KMS-11 (cell line): ENCODE data around the gene KMT2C.
"Not testable (repeated sequence)": the region's sequence is repeated elsewhere in the genome, so short reads cannot be mapped to it uniquely, and the experiment has no call there.

Source experiments
- H2AFZ ChIP-seq: fragments of 200-600 bp; sonication (generic); 2 replicates; pipeline ENCODE4 v1.6.1; 2016; ENCODE audit warnings: antibody characterized with exemption, mixed run types, low read depth
- H3K27ac ChIP-seq: fragments of 200-600 bp; sonication (generic); 2 replicates; pipeline ENCODE4 v1.6.1; 2016; ENCODE audit warnings: mild to moderate bottlenecking, mixed run types
- H3K27me3 ChIP-seq: fragments of 200-600 bp; sonication (generic); 2 replicates; pipeline ENCODE4 v1.6.1; 2017; ENCODE audit warnings: mild to moderate bottlenecking, low read depth, mixed run types, moderate library complexity; ENCODE audit not compliant: insufficient read depth
- H3K36me3 ChIP-seq: fragments of 200-600 bp; sonication (generic); 2 replicates; pipeline ENCODE4 v1.6.1; 2017; ENCODE audit warnings: mild to moderate bottlenecking, mixed run types; ENCODE audit not compliant: insufficient read depth
- H3K4me1 ChIP-seq: fragments of 200-600 bp; sonication (generic); 2 replicates; pipeline ENCODE4 v1.6.1; 2016; ENCODE audit warnings: mild to moderate bottlenecking, low read depth, mixed run types; ENCODE audit not compliant: poor library complexity, severe bottlenecking
- H3K4me2 ChIP-seq: fragments of 200-600 bp; sonication (generic); 2 replicates; pipeline ENCODE4 v1.7.0; 2016; ENCODE audit warnings: mild to moderate bottlenecking, mixed run types
- H3K4me3 ChIP-seq: fragments of 200-600 bp; sonication (generic); IDR thresholded peaks from 2 replicates; pipeline ENCODE4 v1.6.1; 2017; ENCODE audit warnings: low read depth, low read length, mixed read lengths; ENCODE audit not compliant: insufficient read depth
- H3K79me2 ChIP-seq: fragments of 200-600 bp; sonication (generic); 2 replicates; pipeline ENCODE4 v1.6.1; 2016; ENCODE audit warnings: low read depth, mixed run types; ENCODE audit not compliant: insufficient read depth
- H3K9ac ChIP-seq: fragments of 200-600 bp; sonication (generic); 2 replicates; pipeline ENCODE4 v1.6.1; 2016; ENCODE audit warnings: mild to moderate bottlenecking, mixed run types
- H4K20me1 ChIP-seq: fragments of 200-600 bp; sonication (generic); 2 replicates; pipeline ENCODE4 v1.6.1; 2016; ENCODE audit warnings: mild to moderate bottlenecking, mixed run types; ENCODE audit not compliant: insufficient read depth
- CTCF ChIP-seq: fragments of 200-600 bp; sonication (generic); conservative IDR thresholded peaks from 2 replicates; pipeline ENCODE4 v1.6.1; 2017; ENCODE audit warnings: low read depth, mild to moderate bottlenecking, antibody characterized with exemption, low read length, moderate library complexity, mixed read lengths

Gene KMT2C

GRCh38 chr7:152399344-152399743, 36.5 kb downstream of the KMT2C start:
- H3K27me3 ChIP-seq = no peaks in the 10 kb centered on the region
- no peak overlapping the region for H3K27ac ChIP-seq
- H4K20me1 ChIP-seq = peaks cover 35% of the 10 kb centered on the region
- no peaks in the 10 kb centered on the region for H3K4me1 ChIP-seq
- H3K79me2 ChIP-seq = peaks cover 97% of the 10 kb centered on the region
- H3K4me2 ChIP-seq = no peak overlapping the region
- H3K36me3 ChIP-seq = no peaks in the 10 kb centered on the region
- no peak overlapping the region for H2AFZ ChIP-seq
- no peak for TF ChIP-seq CTCF
- H3K4me3 ChIP-seq = no peak overlapping the region
- no peak overlapping the region for H3K9ac ChIP-seq

GRCh38 chr7:152395112-152395511, 40.7 kb downstream of the KMT2C start:
- Histone ChIP-seq H3K9ac (no peak overlapping the region), H3K4me1 (no peaks in the 10 kb centered on the region), H4K20me1 (peaks cover 53% of the 10 kb centered on the region), H3K4me2 (no peak overlapping the region), H3K79me2 (peaks cover 99% of the 10 kb centered on the region), H3K36me3 (no peaks in the 10 kb centered on the region), H3K27ac (no peak overlapping the region), H3K27me3 (no peaks in the 10 kb centered on the region), H3K4me3 (no peak overlapping the region), H2AFZ (no peak overlapping the region)
- no peak for TF ChIP-seq CTCF

- Histone ChIP-seq H4K20me1 (peaks cover 49% of the 10 kb centered on the region), H3K79me2 (peaks cover 99% of the 10 kb centered on the region)
- H3K4me3 ChIP-seq = not testable (repeated sequence)
These were observed 41.6 kb downstream of the KMT2C start for GRCh38 chr7:152394214-152394613.

DNA sequence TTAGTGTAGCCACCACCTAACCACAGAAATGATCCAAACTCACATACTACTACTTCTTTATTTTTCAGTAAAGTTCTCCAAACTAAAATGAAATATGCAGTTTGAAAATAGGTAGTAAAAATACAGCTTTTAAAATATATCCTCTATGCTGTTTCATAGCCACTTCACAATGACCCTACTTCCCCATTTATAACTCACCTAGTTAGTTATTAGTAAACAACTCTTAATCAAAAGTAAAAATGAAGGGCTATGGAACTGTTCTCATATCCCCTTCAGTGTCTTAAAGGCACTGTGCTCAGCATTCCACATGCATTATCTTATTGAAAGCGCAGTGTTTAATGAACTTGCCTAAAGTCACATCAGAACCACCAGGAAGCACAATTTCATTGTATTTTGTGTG, 43.5 kb downstream of the KMT2C start:
- Histone ChIP-seq H3K9ac (no peak overlapping the region), H3K79me2 (peaks cover 96% of the 10 kb centered on the region), H3K27me3 (no peaks in the 10 kb centered on the region), H4K20me1 (peaks cover 40% of the 10 kb centered on the region), H3K27ac (no peak overlapping the region), H2AFZ (no peak overlapping the region), H3K4me1 (no peaks in the 10 kb centered on the region), H3K36me3 (no peaks in the 10 kb centered on the region), H3K4me2 (no peak overlapping the region), H3K4me3 (no peak overlapping the region)
- TF ChIP-seq CTCF = no peak

More at GRCh38 chr7:152394214-152394613, 41.6 kb downstream of the KMT2C start:
- H2AFZ ChIP-seq, H3K9ac ChIP-seq, H3K4me1 ChIP-seq, H3K27ac ChIP-seq, H3K27me3 ChIP-seq, H3K4me2 ChIP-seq, H3K36me3 ChIP-seq: not testable (repeated sequence)

DNA sequence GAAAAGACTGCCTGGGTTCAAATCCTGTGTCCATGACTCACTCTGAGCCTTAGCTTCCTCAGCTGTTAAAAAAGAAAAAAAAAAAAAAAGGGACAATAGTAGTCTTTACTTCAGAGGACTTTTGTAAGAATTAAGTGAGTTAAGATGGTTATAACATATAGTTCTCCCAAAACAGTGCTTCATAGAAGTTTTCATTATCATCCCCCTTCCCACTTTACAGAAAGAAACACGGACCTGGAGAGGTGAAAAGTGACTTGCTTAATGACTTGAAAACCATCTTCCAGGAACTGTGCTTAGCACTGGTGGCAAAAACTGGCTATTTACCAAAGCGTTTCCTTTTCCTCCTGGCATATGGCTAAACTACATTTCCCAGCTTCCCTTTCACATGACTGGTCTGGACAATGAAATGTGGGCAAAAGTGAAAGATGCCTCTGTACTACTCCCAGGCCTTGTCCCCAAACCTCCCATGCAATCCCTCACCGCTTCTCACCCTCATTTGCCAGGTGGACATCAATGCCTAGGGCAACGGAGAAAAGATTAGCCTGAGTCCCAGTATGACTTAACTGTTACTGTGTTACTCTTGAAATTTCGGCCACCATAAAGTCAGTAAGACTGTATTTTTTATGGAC, 49.6 kb downstream of the KMT2C start:
- not testable (repeated sequence) for H3K36me3 ChIP-seq, H3K27ac ChIP-seq, H3K4me3 ChIP-seq, H3K27me3 ChIP-seq, H3K9ac ChIP-seq, H3K4me2 ChIP-seq, H2AFZ ChIP-seq
- Histone ChIP-seq H3K4me1 (peaks cover 24% of the 10 kb centered on the region), H4K20me1 (peaks cover 37% of the 10 kb centered on the region; the same call in 1 of the 2 replicates), H3K79me2 (peaks cover 85% of the 10 kb centered on the region)

GRCh38 chr7:152384235-152385200, 51.3 kb downstream of the KMT2C start:
- Histone ChIP-seq H3K79me2 (peaks cover 86% of the 10 kb centered on the region), H4K20me1 (peaks cover 42% of the 10 kb centered on the region; the same call in 1 of the 2 replicates)
- not testable (repeated sequence) for H2AFZ ChIP-seq

More at GRCh38 chr7:152384235-152385200, 51.3 kb downstream of the KMT2C start:
- H3K27ac ChIP-seq, H3K9ac ChIP-seq, H3K27me3 ChIP-seq, H3K36me3 ChIP-seq, H3K4me2 ChIP-seq, H3K4me3 ChIP-seq: not testable (repeated sequence)
- peaks cover 24% of the 10 kb centered on the region for H3K4me1 ChIP-seq
